Stimulated activated CD4-positive, alpha-beta T cell treated with anti-CD3 and anti-CD28 coated beads, TNF-alpha, amount 100 ng/mL, for 4 hours (primary cell): ENCODE measurements around the gene GPR162.
"Not testable (repeated sequence)": the region's sequence is repeated elsewhere in the genome, so short reads cannot be mapped to it uniquely, and the experiment has no call there.

Experiments
- DNase-seq, 3 experiments: peaks; one replicate each; pipeline ENCODE4 v3.0.0-alpha.2; 2020; ENCODE audit warnings: low read depth in 3 of 3

The GPR162 gene

GRCh38 chr12:6855322-6855721 lies 33.7 kb downstream of the GPR162 start:
- DNase-seq = no peak

GRCh38 chr12:6858799-6859198 lies 37.2 kb downstream of the GPR162 start:
- DNase-seq = no peak

DNA sequence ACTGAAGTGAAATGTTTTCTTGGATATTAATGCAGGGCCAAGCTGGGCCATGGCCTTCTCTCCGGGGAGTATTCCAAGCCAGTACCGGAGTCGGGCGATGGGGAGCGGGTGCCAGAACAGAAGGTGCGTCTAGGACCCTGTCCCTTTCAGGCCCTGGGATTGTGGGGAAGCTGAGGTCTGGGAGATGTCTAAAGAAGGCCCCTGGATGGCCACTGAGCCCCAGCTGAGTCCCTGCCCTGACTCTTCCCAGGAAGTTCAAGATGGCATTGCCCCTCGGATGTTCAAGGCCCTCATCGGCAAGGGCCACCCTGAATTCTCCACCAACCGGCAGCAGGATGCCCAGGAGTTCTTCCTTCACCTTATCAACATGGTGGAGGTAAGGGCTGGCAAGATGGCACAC lies 38.5 kb downstream of the GPR162 start:
- DNase-seq = no peak

DNA sequence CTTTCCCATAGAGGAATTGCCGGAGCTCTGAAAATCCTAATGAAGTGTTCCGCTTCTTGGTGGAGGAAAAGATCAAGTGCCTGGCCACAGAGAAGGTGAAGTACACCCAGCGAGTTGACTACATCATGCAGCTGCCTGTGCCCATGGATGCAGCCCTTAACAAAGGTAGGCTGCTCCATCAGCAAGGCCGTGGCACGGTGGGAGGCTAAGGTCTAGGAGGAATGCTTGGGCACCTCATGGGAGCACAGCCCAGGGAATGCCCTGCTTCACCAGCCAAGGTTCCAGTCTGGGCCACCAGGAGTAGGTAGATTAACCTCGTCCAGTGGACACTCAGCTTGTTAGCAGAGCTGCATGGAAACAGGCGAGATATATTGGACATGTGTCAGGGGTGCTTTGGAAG lies 39.3 kb downstream of the GPR162 start:
- DNase-seq = no peak

GRCh38 chr12:6861391-6861790 lies 39.8 kb downstream of the GPR162 start:
- DNase-seq = no peak

DNA sequence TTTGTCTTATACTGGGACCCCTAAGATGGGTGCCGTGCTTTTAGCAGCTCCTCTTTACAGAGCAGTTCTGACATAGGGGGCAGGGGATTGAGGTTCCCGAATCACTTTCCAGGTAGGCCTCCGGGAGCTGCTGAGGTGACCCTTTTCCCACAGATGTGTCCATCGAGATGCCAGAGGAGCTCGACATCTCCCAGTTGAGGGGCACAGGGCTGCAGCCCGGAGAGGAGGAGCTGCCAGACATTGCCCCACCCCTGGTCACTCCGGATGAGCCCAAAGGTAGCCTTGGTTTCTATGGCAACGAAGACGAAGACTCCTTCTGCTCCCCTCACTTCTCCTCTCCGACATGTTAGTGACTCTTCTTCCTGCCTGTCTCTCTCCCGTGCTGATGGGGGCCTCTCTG lies 41.4 kb downstream of the GPR162 start:
- no peak for DNase-seq

GRCh38 chr12:6863586-6864321 lies 42.1 kb downstream of the GPR162 start:
- no peak for DNase-seq

GRCh38 chr12:6865307-6865706 lies 43.7 kb downstream of the GPR162 start:
- DNase-seq = not testable (repeated sequence)

DNA sequence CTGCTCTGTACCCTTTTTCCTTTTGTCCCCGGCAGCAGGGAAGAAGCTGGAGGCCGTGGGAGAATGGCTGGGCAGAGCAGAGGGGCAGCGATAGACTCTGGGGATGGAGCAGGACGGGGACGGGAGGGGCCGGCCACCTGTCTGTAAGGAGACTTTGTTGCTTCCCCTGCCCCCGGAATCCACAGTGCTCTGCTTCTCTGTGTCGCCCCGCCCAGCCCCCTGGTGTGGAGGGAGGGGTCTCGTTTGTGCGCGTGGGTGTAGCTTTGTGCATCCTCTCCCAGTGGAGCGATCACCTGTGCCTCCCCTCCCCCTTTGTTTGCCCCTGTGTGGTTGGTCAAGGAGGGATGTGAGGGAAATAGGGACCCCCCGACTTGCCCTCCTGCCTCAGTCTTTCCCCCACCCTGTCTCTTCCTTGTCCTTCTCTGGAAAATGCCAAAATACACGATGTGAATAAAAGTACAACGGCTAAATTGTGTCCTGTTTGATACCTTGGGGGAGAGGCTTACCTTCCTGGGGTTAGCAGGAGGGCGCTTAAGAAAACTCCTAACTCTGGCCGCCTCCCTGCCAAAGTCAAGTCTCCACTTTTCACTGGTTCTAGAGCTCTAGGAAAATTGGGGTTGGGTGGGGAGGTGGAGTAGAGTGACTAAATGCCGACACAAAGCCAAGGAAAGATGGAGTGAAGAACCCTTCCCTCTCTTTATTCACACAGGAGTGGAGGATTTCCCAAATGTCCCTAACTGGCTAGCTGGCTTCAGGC lies 44.7 kb downstream of the GPR162 start:
- no peak for DNase-seq

- no peak for DNase-seq
Measured at GRCh38 chr12:6866920-6867412, 45.3 kb downstream of the GPR162 start.

GRCh38 chr12:6867413-6868210 lies 46.0 kb downstream of the GPR162 start, which contains the start of gene TPI1:
TPI1 (plus strand) TSS chr12:6867531; CDS start chr12:6867567, 36 bp downstream.
- DNase-seq = peak; percentile 67 to 83 (median 67)

DNA sequence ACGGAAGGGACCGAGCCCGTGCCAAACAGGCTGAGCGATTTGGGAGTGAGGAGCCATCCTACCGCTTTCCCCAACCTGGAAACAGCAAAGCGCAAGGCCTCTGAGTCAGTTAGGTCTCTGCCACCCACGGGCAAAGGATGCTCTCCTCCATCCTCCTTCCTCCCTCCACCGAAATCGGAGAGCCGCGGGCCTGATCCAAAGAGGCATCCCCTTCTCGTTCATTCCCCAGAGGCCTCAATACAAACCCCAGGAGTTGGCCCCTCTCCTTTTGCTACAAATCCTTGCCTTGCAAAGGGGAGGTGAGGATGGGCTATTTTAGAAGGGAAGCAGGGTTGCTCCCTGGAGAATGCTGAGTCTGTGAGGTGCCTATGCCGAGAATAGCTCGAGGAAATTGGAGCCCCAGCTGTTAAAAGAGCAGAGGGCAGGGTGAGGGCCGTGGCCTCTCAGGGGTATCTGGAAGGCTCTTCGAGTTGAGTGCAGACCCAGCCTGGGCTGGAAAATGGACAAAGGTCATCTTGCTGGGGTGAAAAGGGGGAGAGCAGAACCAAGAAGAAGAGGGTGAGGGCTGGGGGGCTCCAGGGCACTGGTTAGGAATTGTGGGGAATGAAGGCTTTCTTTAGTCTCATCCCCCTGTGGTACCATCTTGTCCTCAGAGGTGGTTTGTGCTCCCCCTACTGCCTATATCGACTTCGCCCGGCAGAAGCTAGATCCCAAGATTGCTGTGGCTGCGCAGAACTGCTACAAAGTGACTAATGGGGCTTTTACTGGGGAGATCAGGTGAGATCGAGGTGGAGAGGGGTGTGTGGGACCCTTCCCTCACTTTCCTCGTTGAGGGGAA lies 46.8 kb downstream of the GPR162 start:
- no peak for DNase-seq

DNA sequence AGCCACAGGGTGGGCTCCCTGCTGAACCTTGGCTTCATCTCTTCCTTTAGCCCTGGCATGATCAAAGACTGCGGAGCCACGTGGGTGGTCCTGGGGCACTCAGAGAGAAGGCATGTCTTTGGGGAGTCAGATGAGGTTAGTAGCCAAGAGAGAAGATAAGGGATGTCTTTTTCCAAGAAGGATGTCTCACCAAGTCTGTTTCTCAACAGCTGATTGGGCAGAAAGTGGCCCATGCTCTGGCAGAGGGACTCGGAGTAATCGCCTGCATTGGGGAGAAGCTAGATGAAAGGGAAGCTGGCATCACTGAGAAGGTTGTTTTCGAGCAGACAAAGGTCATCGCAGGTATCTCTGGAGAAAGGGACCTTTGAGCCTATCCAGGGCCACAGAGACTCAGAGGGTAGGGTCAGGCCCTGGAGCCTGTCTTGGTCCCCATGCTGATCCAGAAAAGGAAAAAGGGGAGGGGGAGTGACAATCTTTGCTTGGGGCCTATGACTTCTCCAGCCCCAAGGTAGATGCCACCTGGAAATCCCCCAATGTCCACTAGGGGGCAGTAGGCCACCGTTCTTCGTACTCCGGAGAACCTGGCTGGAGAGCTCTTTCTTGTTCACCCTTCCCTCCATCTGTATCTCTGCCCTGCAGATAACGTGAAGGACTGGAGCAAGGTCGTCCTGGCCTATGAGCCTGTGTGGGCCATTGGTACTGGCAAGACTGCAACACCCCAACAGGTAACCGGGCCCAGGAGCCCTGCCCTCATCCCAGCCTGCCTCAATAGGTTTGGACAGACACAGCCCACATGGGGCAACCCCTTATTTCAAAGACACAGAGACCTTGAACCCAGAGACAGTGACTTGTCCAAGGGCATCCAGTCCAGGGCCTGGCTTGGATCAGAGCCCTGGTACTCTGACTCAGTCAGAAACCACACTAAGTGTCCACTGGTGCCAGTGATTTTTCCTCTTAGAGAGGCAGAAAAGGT lies 47.7 kb downstream of the GPR162 start:
- peak; percentile 65 to 77 (median 73) for DNase-seq

DNA sequence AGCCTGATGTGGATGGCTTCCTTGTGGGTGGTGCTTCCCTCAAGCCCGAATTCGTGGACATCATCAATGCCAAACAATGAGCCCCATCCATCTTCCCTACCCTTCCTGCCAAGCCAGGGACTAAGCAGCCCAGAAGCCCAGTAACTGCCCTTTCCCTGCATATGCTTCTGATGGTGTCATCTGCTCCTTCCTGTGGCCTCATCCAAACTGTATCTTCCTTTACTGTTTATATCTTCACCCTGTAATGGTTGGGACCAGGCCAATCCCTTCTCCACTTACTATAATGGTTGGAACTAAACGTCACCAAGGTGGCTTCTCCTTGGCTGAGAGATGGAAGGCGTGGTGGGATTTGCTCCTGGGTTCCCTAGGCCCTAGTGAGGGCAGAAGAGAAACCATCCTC lies 48.7 kb downstream of the GPR162 start:
- not testable (repeated sequence) for DNase-seq

DNA sequence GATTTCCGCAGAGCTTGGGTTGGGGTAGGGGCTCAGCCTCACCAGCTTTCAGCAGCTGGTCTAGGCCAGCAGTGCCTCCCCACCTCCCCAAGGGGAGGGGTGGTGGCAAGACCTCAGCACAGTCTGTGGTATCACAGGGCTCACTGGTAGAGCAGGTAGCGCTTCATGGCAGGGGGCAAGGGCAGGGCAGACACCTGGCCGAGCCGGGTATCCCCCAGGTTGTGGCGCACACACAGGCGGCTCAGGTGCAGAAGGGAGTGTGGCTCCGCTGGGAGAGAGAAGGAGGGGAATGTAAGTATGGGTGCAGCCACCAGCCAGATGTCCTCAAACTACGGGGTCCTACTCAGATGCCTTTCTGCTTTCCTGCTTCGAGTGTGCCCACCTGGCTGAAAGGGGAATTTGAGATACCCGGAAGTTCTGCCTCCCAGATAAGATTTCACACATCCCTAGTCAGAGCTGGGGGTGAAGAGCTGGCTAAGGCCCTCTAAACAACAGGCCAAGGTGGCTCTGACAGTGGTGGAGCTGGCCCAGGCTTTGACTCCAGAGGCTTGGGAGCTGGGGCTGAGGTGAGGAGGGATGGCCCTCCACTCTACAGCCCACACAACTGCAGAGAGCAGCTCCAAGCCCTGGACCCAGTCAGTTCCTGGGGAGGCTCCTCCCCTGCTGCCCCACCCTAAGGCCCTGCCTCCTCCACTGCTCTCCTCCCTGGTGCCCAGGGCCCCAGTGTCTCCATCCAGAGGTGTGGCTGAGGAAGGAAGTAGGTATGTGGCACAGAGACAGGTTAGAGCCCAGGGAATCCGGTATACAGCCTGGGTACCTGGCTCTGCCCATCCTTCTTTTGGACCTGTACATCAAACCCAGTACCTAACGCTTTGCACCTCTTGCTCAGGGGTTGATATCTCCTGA lies 49.7 kb downstream of the GPR162 start:
- no peak for DNase-seq

DNA sequence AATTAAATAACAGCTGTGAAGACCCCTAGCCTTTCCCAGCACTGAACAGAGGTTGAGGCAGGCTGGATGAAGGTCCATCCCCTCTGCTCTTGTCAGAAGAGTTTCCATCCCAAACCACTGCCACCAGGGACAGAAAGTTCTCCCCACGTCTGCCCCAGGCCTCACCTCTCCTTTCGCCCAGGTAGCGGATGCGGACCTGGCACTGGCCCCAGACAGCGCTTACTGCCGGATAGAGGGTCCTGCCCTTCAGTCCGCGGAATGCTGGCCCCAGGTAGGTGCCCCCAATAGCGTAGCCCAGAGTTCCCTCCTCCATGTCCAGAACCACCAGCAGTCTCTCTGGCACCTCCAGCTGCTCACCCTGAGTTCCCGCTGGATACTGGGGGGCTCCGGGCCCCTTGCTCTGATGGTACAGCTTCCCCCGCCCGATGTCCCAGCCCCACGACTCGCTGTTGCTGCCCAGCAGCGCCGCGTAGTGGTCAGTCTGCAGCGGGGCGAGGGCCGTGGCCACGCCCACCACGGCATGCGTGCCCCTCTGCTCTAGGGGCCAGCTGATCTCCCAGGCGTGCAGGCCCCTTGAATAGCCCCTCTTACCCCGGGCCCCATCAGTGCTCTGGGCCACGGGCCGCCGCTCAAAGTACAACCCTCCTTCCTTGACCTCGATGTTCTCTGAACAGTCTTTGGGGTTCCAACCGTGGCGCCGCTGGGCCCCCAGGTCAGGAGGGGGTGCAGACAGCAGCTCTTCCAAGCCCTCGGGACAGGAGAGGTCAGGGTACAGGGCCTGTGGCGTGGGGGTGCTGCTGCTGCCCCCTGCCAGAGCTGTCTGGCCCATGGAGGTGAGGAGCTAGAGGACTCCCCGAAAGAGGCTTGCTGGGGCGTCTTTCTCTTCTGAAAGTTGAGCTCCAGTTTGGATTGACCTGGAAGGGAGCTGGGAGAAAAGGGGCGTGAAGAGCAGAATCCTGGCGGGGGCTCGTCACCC lies 50.7 kb downstream of the GPR162 start:
- peak; percentile 68 to 84 (median 72) for DNase-seq

- peak; percentile 97 to 100 (median 99) for DNase-seq
Measured at GRCh38 chr12:6873094-6874014, 51.7 kb downstream of the GPR162 start, which contains the start of gene SPSB2. SPSB2 (minus strand) TSS chr12:6873303; CDS start chr12:6872901, 402 bp downstream.
